HEK293 (cell line): ENCODE measurements around the gene TAS2R42.

Source experiments
- CTCF ChIA-PET: fragments of 350-600 bp; formaldehyde crosslinking; extraction: SDS; loops from one replicate; lab custom pipeline; 2021; ENCODE audit warnings: antibody characterized with exemption; lab: Yijun Ruan, JAX
- POLR2A ChIA-PET: fragments of 300-600 bp; formaldehyde crosslinking; extraction: SDS; loops from one replicate; lab custom pipeline; 2020; ENCODE audit warnings: antibody characterized with exemption, inconsistent platforms; lab: Yijun Ruan, JAX
- H3K27ac ChIP-seq: fragments of 200-500 bp; sonication (Bioruptor generic); 2 replicates; pipeline ENCODE4 v1.5.1; 2014; ENCODE audit warnings: low read depth, low read length, control low read depth, inconsistent platforms; ENCODE audit errors: extremely low read depth
- H3K36me3 ChIP-seq, 2 experiments: fragments of 200-500 bp in 1 of 2; sonication (Bioruptor generic) in 1 of 2; 1 replicate in 1 of 2; 2 replicates in 1 of 2; pipeline ENCODE4 v1.5.1; 2014 to 2017; ENCODE audit warnings: inconsistent platforms in 2 of 2, low read length in 2 of 2; ENCODE audit not compliant: control insufficient read depth in 2 of 2, insufficient read depth in 1 of 2
- H3K4me1 ChIP-seq: fragments of 200-500 bp; sonication (Bioruptor generic); 2 replicates; pipeline ENCODE4 v1.5.1; 2014; ENCODE audit warnings: mild to moderate bottlenecking, low read length, inconsistent platforms; ENCODE audit not compliant: control insufficient read depth, insufficient read depth
- H3K4me3 ChIP-seq: 2 replicates; pipeline ENCODE4 v1.5.1; 2011; ENCODE audit warnings: low read depth, mild to moderate bottlenecking, control low read depth, low read length, moderate library complexity
- H3K9me3 ChIP-seq: fragments of 200-500 bp; sonication (Bioruptor generic); 2 replicates; pipeline ENCODE4 v1.5.1; 2014; ENCODE audit warnings: low read depth, low read length, inconsistent platforms; ENCODE audit not compliant: control insufficient read depth, insufficient read depth
- BCL11A ChIP-seq: fragments of 450-650 bp; formaldehyde crosslinking; IDR thresholded peaks from 2 replicates; pipeline ENCODE4 v1.5.1; 2016; ENCODE audit warnings: low read depth, missing biosample characterization, missing genetic modification characterization
- BCL6B ChIP-seq: fragments of 450-650 bp; formaldehyde crosslinking; IDR thresholded peaks from 2 replicates; pipeline ENCODE4 v1.5.1; 2017; ENCODE audit warnings: missing biosample characterization, missing genetic modification characterization
- GLI4 ChIP-seq: fragments of 450-650 bp; formaldehyde crosslinking; IDR thresholded peaks from 2 replicates; pipeline ENCODE4 v1.5.1; 2016; ENCODE audit warnings: missing biosample characterization, missing genetic modification characterization
- GLIS1 ChIP-seq: fragments of 450-650 bp; formaldehyde crosslinking; IDR thresholded peaks from 2 replicates; pipeline ENCODE4 v1.5.1; 2016; ENCODE audit warnings: missing biosample characterization, missing genetic modification characterization
- KLF10 ChIP-seq: fragments of 450-650 bp; IDR thresholded peaks from 2 replicates; pipeline ENCODE4 v1.5.1; 2018; ENCODE audit warnings: missing biosample characterization, mild to moderate bottlenecking, missing genetic modification characterization
- TRIM28 ChIP-seq: IDR thresholded peaks from 2 replicates; pipeline ENCODE4 v1.6.1; 2011; ENCODE audit warnings: low read length, control low read depth, borderline replicate concordance
- YY2 ChIP-seq: fragments of 450-650 bp; formaldehyde crosslinking; IDR thresholded peaks from 2 replicates; pipeline ENCODE4 v1.5.1; 2016; ENCODE audit warnings: missing biosample characterization, missing genetic modification characterization
- ZBTB11 ChIP-seq: fragments of 450-650 bp; formaldehyde crosslinking; conservative IDR thresholded peaks from 2 replicates; pipeline ENCODE4 v1.5.1; 2016; ENCODE audit warnings: low read depth, missing biosample characterization, missing genetic modification characterization
- ZBTB7A ChIP-seq: fragments of 450-650 bp; formaldehyde crosslinking; IDR thresholded peaks from 2 replicates; pipeline ENCODE4 v1.5.1; 2016; ENCODE audit warnings: low read depth, missing biosample characterization, missing genetic modification characterization
- ZEB2 ChIP-seq: fragments of 450-650 bp; formaldehyde crosslinking; IDR thresholded peaks from 2 replicates; pipeline ENCODE4 v1.5.1; 2016; ENCODE audit warnings: missing biosample characterization, missing genetic modification characterization
- ZFP37 ChIP-seq: fragments of 450-650 bp; formaldehyde crosslinking; IDR thresholded peaks from 2 replicates; pipeline ENCODE4 v1.5.1; 2016; ENCODE audit warnings: missing biosample characterization, missing genetic modification characterization
- ZIC2 ChIP-seq: fragments of 450-650 bp; formaldehyde crosslinking; IDR thresholded peaks from 2 replicates; pipeline ENCODE4 v1.5.1; 2016; ENCODE audit warnings: missing biosample characterization, missing genetic modification characterization
- ZNF121 ChIP-seq: fragments of 450-650 bp; formaldehyde crosslinking; IDR thresholded peaks from 2 replicates; pipeline ENCODE4 v1.5.1; 2016; ENCODE audit warnings: missing biosample characterization, missing genetic modification characterization
- ZNF155 ChIP-seq: fragments of 450-650 bp; formaldehyde crosslinking; IDR thresholded peaks from 2 replicates; pipeline ENCODE4 v1.5.1; 2016; ENCODE audit warnings: missing biosample characterization, missing genetic modification characterization
- ZNF23 ChIP-seq: fragments of 450-650 bp; formaldehyde crosslinking; IDR thresholded peaks from 2 replicates; pipeline ENCODE4 v1.5.1; 2016; ENCODE audit warnings: missing biosample characterization, missing genetic modification characterization, borderline replicate concordance
- ZNF24 ChIP-seq: fragments of 450-650 bp; formaldehyde crosslinking; IDR thresholded peaks from 2 replicates; pipeline ENCODE4 v1.5.1; 2016; ENCODE audit warnings: missing biosample characterization, missing genetic modification characterization
- ZNF266 ChIP-seq: fragments of 450-650 bp; formaldehyde crosslinking; IDR thresholded peaks from 2 replicates; pipeline ENCODE4 v1.5.1; 2016; ENCODE audit warnings: missing biosample characterization, missing genetic modification characterization, low read depth
- ZNF292 ChIP-seq: fragments of 450-650 bp; formaldehyde crosslinking; IDR thresholded peaks from 2 replicates; pipeline ENCODE4 v1.5.1; 2016; ENCODE audit warnings: low read depth, missing biosample characterization, missing genetic modification characterization, borderline replicate concordance
- ZNF324 ChIP-seq: fragments of 450-650 bp; formaldehyde crosslinking; IDR thresholded peaks from 2 replicates; pipeline ENCODE4 v1.5.1; 2016; ENCODE audit warnings: missing biosample characterization, missing genetic modification characterization
- ZNF335 ChIP-seq: fragments of 450-650 bp; formaldehyde crosslinking; conservative IDR thresholded peaks from 2 replicates; pipeline ENCODE4 v1.5.1; 2016; ENCODE audit warnings: missing biosample characterization, missing genetic modification characterization
- ZNF510 ChIP-seq: fragments of 450-650 bp; formaldehyde crosslinking; IDR thresholded peaks from 2 replicates; pipeline ENCODE4 v1.5.1; 2018; ENCODE audit warnings: mild to moderate bottlenecking, missing genetic modification characterization, missing biosample characterization; ENCODE audit not compliant: insufficient replicate concordance
- ZNF626 ChIP-seq: fragments of 450-650 bp; sonication (Bioruptor Pico); formaldehyde crosslinking; IDR thresholded peaks from 2 replicates; pipeline ENCODE4 v1.5.1; 2018; ENCODE audit warnings: missing biosample characterization, missing genetic modification characterization, inconsistent platforms
- ZNF654 ChIP-seq: fragments of 450-650 bp; formaldehyde crosslinking; IDR thresholded peaks from 2 replicates; pipeline ENCODE4 v1.5.1; 2016; ENCODE audit warnings: low read depth, missing biosample characterization, missing genetic modification characterization
- ZNF76 ChIP-seq: fragments of 450-650 bp; formaldehyde crosslinking; IDR thresholded peaks from 2 replicates; pipeline ENCODE4; 2016; ENCODE audit warnings: low read depth, missing biosample characterization, missing genetic modification characterization, borderline replicate concordance
- ZNF768 ChIP-seq: fragments of 450-650 bp; formaldehyde crosslinking; IDR thresholded peaks from 2 replicates; pipeline ENCODE4 v1.5.1; 2018; ENCODE audit warnings: missing biosample characterization, mild to moderate bottlenecking, missing genetic modification characterization
- ZNF792 ChIP-seq: fragments of 450-650 bp; formaldehyde crosslinking; IDR thresholded peaks from 2 replicates; pipeline ENCODE4 v1.5.1; 2016; ENCODE audit warnings: missing biosample characterization, missing genetic modification characterization
- TF ChIP-seq, protein P1 (sequence below): fragments of 450-650 bp; formaldehyde crosslinking; IDR thresholded peaks from 2 replicates; pipeline ENCODE4 v1.5.1; 2016; ENCODE audit warnings: missing biosample characterization, missing genetic modification characterization
- TF ChIP-seq, protein P2 (sequence below): fragments of 450-650 bp; formaldehyde crosslinking; IDR thresholded peaks from 2 replicates; pipeline ENCODE4 v1.5.1; 2016; ENCODE audit warnings: missing biosample characterization, missing genetic modification characterization
- TF ChIP-seq, protein P3 (sequence below): fragments of 450-650 bp; formaldehyde crosslinking; IDR thresholded peaks from 2 replicates; pipeline ENCODE4 v1.5.1; 2016; ENCODE audit warnings: missing biosample characterization, missing genetic modification characterization

The TAS2R42 gene

GRCh38 chr12:11202811-11203210 lies 16.1 kb upstream of the TAS2R42 start (continued):
- TF ChIP-seq, protein P1, sequence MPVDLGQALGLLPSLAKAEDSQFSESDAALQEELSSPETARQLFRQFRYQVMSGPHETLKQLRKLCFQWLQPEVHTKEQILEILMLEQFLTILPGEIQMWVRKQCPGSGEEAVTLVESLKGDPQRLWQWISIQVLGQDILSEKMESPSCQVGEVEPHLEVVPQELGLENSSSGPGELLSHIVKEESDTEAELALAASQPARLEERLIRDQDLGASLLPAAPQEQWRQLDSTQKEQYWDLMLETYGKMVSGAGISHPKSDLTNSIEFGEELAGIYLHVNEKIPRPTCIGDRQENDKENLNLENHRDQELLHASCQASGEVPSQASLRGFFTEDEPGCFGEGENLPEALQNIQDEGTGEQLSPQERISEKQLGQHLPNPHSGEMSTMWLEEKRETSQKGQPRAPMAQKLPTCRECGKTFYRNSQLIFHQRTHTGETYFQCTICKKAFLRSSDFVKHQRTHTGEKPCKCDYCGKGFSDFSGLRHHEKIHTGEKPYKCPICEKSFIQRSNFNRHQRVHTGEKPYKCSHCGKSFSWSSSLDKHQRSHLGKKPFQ (tag by site-specific recombination), result no peak
- TF ChIP-seq, protein P2, sequence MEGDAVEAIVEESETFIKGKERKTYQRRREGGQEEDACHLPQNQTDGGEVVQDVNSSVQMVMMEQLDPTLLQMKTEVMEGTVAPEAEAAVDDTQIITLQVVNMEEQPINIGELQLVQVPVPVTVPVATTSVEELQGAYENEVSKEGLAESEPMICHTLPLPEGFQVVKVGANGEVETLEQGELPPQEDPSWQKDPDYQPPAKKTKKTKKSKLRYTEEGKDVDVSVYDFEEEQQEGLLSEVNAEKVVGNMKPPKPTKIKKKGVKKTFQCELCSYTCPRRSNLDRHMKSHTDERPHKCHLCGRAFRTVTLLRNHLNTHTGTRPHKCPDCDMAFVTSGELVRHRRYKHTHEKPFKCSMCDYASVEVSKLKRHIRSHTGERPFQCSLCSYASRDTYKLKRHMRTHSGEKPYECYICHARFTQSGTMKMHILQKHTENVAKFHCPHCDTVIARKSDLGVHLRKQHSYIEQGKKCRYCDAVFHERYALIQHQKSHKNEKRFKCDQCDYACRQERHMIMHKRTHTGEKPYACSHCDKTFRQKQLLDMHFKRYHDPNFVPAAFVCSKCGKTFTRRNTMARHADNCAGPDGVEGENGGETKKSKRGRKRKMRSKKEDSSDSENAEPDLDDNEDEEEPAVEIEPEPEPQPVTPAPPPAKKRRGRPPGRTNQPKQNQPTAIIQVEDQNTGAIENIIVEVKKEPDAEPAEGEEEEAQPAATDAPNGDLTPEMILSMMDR (tag by site-specific recombination), result no peak
- TF ChIP-seq ZNF654 (tag by site-specific recombination), result no peak

GRCh38 chr12:11183011-11183410 lies 3.7 kb downstream of the TAS2R42 start:
- H3K4me3 ChIP-seq, result no peak overlapping the region
- H3K27ac ChIP-seq, result no peak overlapping the region
- ChIA-PET CTCF (no interaction called here), POLR2A (interaction anchor here (1.2 kb wide), 1 partner anchor 12 kb away, joined by 6 read pairs; the partner anchor contains the start of gene SMIM10L1)
- H3K4me1 ChIP-seq, result peaks cover 6% of the 10 kb centered on the region; the same call in 1 of the 2 replicates
- H3K9me3 ChIP-seq, result no peaks in the 10 kb centered on the region
- no peaks in the 10 kb centered on the region for H3K36me3 ChIP-seq
- no peak for TF ChIP-seq GLI4 (tag by site-specific recombination)
- TF ChIP-seq ZNF292, result no peak
- no peak for TF ChIP-seq ZNF335
- TF ChIP-seq ZBTB7A (tag by site-specific recombination), result no peak
- TF ChIP-seq ZNF324 (tag by site-specific recombination), result no peak
- TF ChIP-seq, protein P3, sequence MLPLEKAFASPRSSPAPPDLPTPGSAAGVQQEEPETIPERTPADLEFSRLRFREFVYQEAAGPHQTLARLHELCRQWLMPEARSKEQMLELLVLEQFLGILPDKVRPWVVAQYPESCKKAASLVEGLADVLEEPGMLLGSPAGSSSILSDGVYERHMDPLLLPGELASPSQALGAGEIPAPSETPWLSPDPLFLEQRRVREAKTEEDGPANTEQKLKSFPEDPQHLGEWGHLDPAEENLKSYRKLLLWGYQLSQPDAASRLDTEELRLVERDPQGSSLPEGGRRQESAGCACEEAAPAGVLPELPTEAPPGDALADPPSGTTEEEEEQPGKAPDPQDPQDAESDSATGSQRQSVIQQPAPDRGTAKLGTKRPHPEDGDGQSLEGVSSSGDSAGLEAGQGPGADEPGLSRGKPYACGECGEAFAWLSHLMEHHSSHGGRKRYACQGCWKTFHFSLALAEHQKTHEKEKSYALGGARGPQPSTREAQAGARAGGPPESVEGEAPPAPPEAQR (tag by site-specific recombination), result 0 out of 2 replicates have a peak, but pooled peaks have one; percentile 70
- no peak for TF ChIP-seq ZNF626 (tag by site-specific recombination)
- no peak for TF ChIP-seq ZNF155 (tag by site-specific recombination)
- TF ChIP-seq TRIM28, result no peak
- no peak for TF ChIP-seq KLF10 (tag by site-specific recombination)
- no peak for TF ChIP-seq ZBTB11
- TF ChIP-seq ZNF121 (tag by site-specific recombination), result no peak
- no peak for TF ChIP-seq ZNF768
- no peak for TF ChIP-seq GLIS1 (tag by site-specific recombination)
- no peak for TF ChIP-seq ZEB2 (tag by site-specific recombination)
- peak; percentile 53; the same call in 1 of the 2 replicates for TF ChIP-seq ZNF792 (tag by site-specific recombination)
- TF ChIP-seq ZNF24 (tag by site-specific recombination), result no peak
- TF ChIP-seq BCL11A, result no peak
- TF ChIP-seq ZNF76 (tag by site-specific recombination), result no peak
- TF ChIP-seq ZNF23 (tag by site-specific recombination), result no peak
- no peak for TF ChIP-seq ZIC2 (tag by site-specific recombination)
- no peak for TF ChIP-seq ZNF510 (tag by site-specific recombination)
- TF ChIP-seq ZNF266, result 0 out of 2 replicates have a peak, but pooled peaks have one; percentile 3
- peak; percentile 64; the same call in 1 of the 2 replicates for TF ChIP-seq YY2 (tag by site-specific recombination)
- peak; percentile 97 for TF ChIP-seq BCL6B (tag by site-specific recombination)
- no peak for TF ChIP-seq ZFP37 (tag by site-specific recombination)
